ENCODE measurements around the gene LIG1. TPM values are rescaled to one million over a fixed set of nuclear protein-coding genes. Genes with fewer than 3 reads are reported as not detected.
"Not testable (repeated sequence)": the region's sequence is repeated elsewhere in the genome, so short reads cannot be mapped to it uniquely, and the experiment has no call there.

Gene LIG1
- total RNA-seq, 1 donor from 2014 or later: 125 TPM

DNA sequence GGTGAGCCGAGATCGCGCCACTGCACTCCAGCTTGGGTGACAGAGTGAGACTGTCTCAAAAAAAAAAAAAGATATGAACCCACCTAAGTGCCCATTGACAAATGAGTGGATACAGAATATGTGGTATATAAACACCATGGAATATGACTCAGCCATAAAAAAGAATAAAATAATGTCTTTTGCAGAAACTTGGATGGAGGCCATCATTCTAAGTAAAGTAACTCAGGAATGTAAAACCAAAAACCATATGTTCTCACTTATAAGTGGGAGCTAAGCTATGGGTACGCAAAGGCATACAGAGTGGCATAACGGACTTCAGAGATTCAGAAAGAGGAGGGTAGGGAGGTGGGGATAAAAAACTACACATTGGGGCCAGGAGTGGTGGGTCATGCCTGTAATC is 89.0 kb downstream of the LIG1 start:
- DNase-seq (ENCODE audit: low spot score): no peak
- H3K36me3 Mint-ChIP-seq (ENCODE audit: low read depth): no peaks in the 10 kb centered on the region
- no peak overlapping the region for H3K27ac Mint-ChIP-seq
- H3K27me3 Mint-ChIP-seq (ENCODE audit: low read depth): no peaks in the 10 kb centered on the region
- H3K4me1 Mint-ChIP-seq (ENCODE audit: low read depth): no peaks in the 10 kb centered on the region
- intact Hi-C loops (cut with micrococcal nuclease): no loop called here
- no peaks in the 10 kb centered on the region for H3K9me3 Mint-ChIP-seq
- H3K4me3 Mint-ChIP-seq (ENCODE audit: low read depth): no peak overlapping the region

DNA sequence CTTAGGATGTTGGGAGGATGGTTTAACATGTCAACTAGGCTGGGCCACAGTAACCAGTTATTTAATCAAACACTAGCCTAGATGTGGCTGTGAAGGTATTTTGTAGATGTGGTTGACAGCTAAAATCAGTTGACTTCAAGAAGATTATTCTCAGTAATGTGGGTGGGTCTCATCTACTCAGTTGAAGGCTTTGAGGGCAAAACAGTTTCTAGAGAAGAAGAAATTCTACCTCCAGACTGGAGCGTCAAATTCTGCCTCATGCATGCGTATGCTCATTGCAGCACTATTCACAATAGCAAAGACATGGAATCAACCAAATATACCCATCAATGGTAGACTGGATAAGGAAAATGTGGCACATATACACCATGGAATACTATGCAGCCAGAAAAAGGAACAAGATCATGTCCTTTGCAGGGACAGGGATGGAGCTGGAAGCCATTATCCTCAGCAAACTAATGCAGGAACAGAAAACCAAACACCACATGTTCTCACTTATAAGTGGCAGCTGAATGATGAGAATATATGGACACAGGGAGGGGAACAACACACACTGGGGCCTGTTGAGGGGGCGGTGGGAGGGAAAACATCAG is 99.9 kb downstream of the LIG1 start:
- H3K9me3 Mint-ChIP-seq; H3K36me3 Mint-ChIP-seq (ENCODE audit: low read depth); H3K27ac Mint-ChIP-seq; H3K27me3 Mint-ChIP-seq (ENCODE audit: low read depth); DNase-seq (ENCODE audit: low spot score); H3K4me3 Mint-ChIP-seq (ENCODE audit: low read depth); H3K4me1 Mint-ChIP-seq (ENCODE audit: low read depth); intact Hi-C loops (cut with micrococcal nuclease): not testable (repeated sequence)

DNA sequence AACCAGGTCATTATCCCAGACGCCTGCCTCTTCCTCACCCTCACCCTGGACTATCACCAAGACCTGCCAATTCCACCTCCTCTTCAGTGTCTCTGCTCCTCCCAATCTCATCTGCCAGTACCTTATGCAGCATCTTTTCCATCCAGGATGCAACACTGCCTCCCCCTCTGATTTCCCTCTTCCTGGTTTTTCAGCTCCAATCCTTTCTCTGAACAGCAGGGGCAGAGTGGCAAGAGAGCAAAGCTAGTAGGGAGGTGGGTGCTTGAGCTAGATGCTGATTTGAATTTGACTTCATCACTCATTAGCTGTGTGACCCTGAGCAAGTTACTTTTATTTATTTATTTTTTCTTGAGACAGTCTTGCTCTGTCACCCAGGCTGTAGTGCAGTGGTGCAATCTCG is 100.7 kb downstream of the LIG1 start:
- Mint-ChIP-seq H3K9me3 (no peaks in the 10 kb centered on the region), H3K27ac (no peak overlapping the region), H3K27me3 (ENCODE audit: low read depth) (no peaks in the 10 kb centered on the region), H3K4me1 (ENCODE audit: low read depth) (no peaks in the 10 kb centered on the region), H3K36me3 (ENCODE audit: low read depth) (no peaks in the 10 kb centered on the region), H3K4me3 (ENCODE audit: low read depth) (no peak overlapping the region)
- intact Hi-C loops (cut with micrococcal nuclease): no loop called here
- no peak for DNase-seq (ENCODE audit: low spot score)

Other genes with a start within 250 kb of the LIG1 start
- gene BSPH1, start 178.2 kb downstream of the LIG1 start, total RNA-seq: not detected in 2 replicates
- gene ELSPBP1, start 175.7 kb downstream of the LIG1 start, total RNA-seq: not detected in 2 replicates
- not detected in 2 replicates for gene CABP5, start 126.3 kb downstream of the LIG1 start, total RNA-seq
- gene PLA2G4C, start 59.5 kb downstream of the LIG1 start, total RNA-seq: 11.3 and 11.4 TPM in 2 replicates
- gene ZSWIM9, start 336 bp upstream of the LIG1 start, total RNA-seq: 9.2 and 9.7 TPM in 2 replicates
- 108 and 110 TPM in 2 replicates for gene CARD8, start 85.6 kb upstream of the LIG1 start, total RNA-seq
- 0.37 and 0.94 TPM in 2 replicates for gene ZNF114, start 99.7 kb upstream of the LIG1 start, total RNA-seq
- 318 and 329 TPM in 2 replicates for gene EMP3, start 155.2 kb upstream of the LIG1 start, total RNA-seq
- 12.8 and 13.1 TPM in 2 replicates for gene TMEM143, start 193.6 kb upstream of the LIG1 start, total RNA-seq
- not detected in 2 replicates for gene SYNGR4, start 194.0 kb upstream of the LIG1 start, total RNA-seq
- 80.2 and 87.8 TPM in 2 replicates for gene KDELR1, start 221.2 kb upstream of the LIG1 start, total RNA-seq
- 0.34 and 0.39 TPM in 2 replicates for gene GRIN2D, start 223.3 kb upstream of the LIG1 start, total RNA-seq

Measured in activated T-helper 2 cell treated with anti-CD3 and anti-CD28 coated beads, Interferon-gamma antibody, Interleukin-2, Interleukin-4, amounts not matched to agents 10 μg/mL and 5 μg/mL and 100 μg/mL, durations not matched to agents 14 hours and 24 hours and 36 hours (primary cell).